Glutamatergic neuron (in vitro differentiated cells): ENCODE measurements around the gene CPSF6. TPM values are rescaled to one million over a fixed set of nuclear protein-coding genes. Genes with fewer than 3 reads are reported as not detected.

Source experiments
- DNase-seq: peaks from one replicate; pipeline ENCODE4 v3.0.0; 2022
- H3K27ac Mint-ChIP-seq: one replicate; pipeline ENCODE4 v1.8.0; 2020; ENCODE audit warnings: mild to moderate bottlenecking, mixed read lengths, inconsistent platforms; ENCODE audit not compliant: unreplicated experiment
- H3K27me3 Mint-ChIP-seq: one replicate; pipeline ENCODE4 v1.8.0; 2020; ENCODE audit warnings: mild to moderate bottlenecking, moderate library complexity, mixed read lengths, inconsistent platforms; ENCODE audit not compliant: unreplicated experiment
- H3K36me3 Mint-ChIP-seq: one replicate; pipeline ENCODE4 v1.8.0; 2020; ENCODE audit warnings: mild to moderate bottlenecking, mixed read lengths, inconsistent platforms; ENCODE audit not compliant: unreplicated experiment
- H3K4me1 Mint-ChIP-seq: one replicate; pipeline ENCODE4 v1.8.0; 2020; ENCODE audit warnings: mild to moderate bottlenecking, low read depth, mixed read lengths, inconsistent platforms; ENCODE audit not compliant: unreplicated experiment
- H3K4me3 Mint-ChIP-seq: one replicate; pipeline ENCODE4 v1.8.0; 2020; ENCODE audit warnings: mild to moderate bottlenecking, mixed read lengths, inconsistent platforms; ENCODE audit not compliant: unreplicated experiment
- H3K9me3 Mint-ChIP-seq: one replicate; pipeline ENCODE4 v1.8.0; 2020; ENCODE audit warnings: mild to moderate bottlenecking, moderate library complexity, mixed read lengths, inconsistent platforms; ENCODE audit not compliant: unreplicated experiment
- total RNA-seq: library from RNA; stranded (reverse); fragmentation: NEBNext Ultra II Directional; extraction: Animal tissue kit (Norgen Biotek cat#: 25700); gene quantifications from one replicate; pipeline ENCODE4 v1.2.1, GENCODE V29; 2021; ENCODE audit not compliant: unreplicated experiment
- TF ChIP-seq, protein P1 (sequence below): fragments of 200-600 bp; sonication (generic); IDR thresholded peaks from one replicate; pipeline ENCODE4 v1.5.0; 2021; ENCODE audit not compliant: partially characterized antibody, unreplicated experiment

Gene CPSF6
- total RNA-seq, 1 donor from 2014 or later, result 167 TPM

DNA sequence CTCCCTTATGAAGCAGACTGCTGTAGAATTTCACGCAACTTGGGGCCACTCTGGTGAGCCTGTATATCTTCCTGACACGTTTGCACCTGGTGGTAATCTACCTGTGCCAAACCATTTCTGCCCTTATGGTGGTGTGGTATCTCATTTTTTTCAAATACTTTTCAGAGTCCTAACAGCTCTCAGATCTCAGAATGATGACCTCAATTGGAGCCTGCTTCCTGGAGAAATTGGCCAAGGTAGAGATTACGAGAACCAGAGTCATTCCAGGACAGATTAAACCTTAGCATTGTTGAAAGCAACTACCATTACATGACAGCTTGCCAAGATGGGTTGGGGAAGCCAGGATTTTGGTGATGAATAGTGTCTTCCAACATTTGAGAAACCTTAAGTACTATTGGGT, 48.2 kb downstream of the CPSF6 start:
- Mint-ChIP-seq H3K9me3 (peaks cover 1% of the 10 kb centered on the region), H3K4me3 (no peak overlapping the region), H3K4me1 (no peaks in the 10 kb centered on the region), H3K27ac (no peak overlapping the region), H3K27me3 (no peaks in the 10 kb centered on the region), H3K36me3 (no peaks in the 10 kb centered on the region)
- TF ChIP-seq, protein P1, sequence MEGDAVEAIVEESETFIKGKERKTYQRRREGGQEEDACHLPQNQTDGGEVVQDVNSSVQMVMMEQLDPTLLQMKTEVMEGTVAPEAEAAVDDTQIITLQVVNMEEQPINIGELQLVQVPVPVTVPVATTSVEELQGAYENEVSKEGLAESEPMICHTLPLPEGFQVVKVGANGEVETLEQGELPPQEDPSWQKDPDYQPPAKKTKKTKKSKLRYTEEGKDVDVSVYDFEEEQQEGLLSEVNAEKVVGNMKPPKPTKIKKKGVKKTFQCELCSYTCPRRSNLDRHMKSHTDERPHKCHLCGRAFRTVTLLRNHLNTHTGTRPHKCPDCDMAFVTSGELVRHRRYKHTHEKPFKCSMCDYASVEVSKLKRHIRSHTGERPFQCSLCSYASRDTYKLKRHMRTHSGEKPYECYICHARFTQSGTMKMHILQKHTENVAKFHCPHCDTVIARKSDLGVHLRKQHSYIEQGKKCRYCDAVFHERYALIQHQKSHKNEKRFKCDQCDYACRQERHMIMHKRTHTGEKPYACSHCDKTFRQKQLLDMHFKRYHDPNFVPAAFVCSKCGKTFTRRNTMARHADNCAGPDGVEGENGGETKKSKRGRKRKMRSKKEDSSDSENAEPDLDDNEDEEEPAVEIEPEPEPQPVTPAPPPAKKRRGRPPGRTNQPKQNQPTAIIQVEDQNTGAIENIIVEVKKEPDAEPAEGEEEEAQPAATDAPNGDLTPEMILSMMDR, result no peak
- no peak for DNase-seq

DNA sequence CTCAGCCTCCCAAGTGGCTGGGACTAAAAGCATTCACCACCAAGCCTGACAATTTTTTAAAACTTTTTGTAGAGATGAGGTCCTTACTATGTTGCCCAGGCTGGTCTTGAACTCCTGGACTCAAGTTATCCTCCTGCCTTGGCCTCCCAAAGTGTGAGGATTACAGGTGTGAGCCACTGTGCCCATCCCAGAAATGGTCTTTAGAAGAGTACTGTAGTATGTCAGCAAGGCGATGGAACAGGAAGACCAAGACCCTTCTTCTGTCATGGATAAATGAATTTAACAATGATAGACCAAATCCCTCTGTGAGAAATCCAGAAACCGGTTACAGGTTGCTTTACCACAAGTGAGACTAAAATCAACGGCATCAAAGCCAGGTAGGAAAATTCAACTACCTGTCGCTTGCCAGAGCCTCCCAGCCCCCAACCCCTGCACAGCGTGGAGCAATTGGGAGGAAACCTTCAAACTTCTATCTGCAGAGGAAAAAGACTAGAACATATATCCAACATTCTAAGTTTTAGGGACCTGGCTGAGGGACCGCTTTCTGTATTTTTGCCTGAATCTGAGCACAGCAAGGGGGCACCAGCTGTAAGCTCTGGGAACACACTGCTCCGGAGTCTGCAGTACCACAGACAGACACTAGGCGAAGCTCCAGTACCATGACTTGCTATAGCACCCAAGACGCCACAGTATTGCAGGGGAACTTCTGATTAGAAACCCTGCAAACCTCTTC, 51.3 kb downstream of the CPSF6 start:
- Mint-ChIP-seq H3K36me3 (no peaks in the 10 kb centered on the region), H3K4me3 (no peak overlapping the region), H3K4me1 (no peaks in the 10 kb centered on the region), H3K27ac (no peak overlapping the region), H3K9me3 (peaks cover 1% of the 10 kb centered on the region), H3K27me3 (no peaks in the 10 kb centered on the region)
- TF ChIP-seq, protein P1, result peak; percentile 94
- peak; percentile 85 for DNase-seq

DNA sequence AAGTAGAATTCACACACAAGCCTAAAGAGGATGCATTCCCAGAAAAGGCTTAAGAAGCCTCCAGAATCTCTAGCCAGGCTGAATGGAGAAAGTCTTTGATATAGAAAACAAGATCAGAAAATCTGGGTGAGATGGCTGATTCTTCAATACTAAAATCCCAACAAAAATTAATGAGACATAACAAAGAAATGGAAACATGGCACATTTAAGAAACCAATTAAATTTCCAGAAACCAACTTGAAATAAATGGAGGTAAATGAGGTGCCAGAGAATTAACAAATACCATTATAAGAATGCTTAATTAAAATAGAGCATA, 51.9 kb downstream of the CPSF6 start:
- H3K36me3 Mint-ChIP-seq, result no peaks in the 10 kb centered on the region
- TF ChIP-seq, protein P1, result peak; percentile 57
- no peak for DNase-seq
- peaks cover 1% of the 10 kb centered on the region for H3K9me3 Mint-ChIP-seq
- no peak overlapping the region for H3K27ac Mint-ChIP-seq
- H3K4me3 Mint-ChIP-seq, result no peak overlapping the region
- H3K27me3 Mint-ChIP-seq, result no peaks in the 10 kb centered on the region
- no peaks in the 10 kb centered on the region for H3K4me1 Mint-ChIP-seq

DNA sequence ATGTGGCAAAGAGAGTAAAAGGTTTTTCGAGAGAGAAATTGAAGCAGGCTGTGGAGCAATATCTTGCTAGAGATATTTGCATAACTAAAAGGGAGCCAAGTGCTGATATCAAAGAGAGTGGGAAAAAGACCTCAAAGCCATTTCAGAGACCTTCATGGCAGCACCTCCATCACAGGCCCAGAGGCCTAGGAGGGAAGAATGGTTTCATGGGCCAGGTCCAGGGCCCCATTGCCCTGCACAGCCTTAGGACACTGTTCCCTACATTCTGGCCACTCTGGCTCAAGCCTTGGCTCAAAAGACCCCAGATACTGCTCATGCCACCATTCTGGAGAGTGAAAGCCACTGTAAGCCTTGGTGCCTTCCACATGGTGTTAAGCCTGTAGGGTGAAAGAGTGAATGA, 58.8 kb downstream of the CPSF6 start:
- H3K9me3 Mint-ChIP-seq, result peaks cover 4% of the 10 kb centered on the region
- no peak overlapping the region for H3K27ac Mint-ChIP-seq
- TF ChIP-seq, protein P1, result no peak
- H3K27me3 Mint-ChIP-seq, result no peaks in the 10 kb centered on the region
- H3K4me3 Mint-ChIP-seq, result no peak overlapping the region
- DNase-seq, result no peak
- no peaks in the 10 kb centered on the region for H3K4me1 Mint-ChIP-seq
- peaks cover 6% of the 10 kb centered on the region for H3K36me3 Mint-ChIP-seq

DNA sequence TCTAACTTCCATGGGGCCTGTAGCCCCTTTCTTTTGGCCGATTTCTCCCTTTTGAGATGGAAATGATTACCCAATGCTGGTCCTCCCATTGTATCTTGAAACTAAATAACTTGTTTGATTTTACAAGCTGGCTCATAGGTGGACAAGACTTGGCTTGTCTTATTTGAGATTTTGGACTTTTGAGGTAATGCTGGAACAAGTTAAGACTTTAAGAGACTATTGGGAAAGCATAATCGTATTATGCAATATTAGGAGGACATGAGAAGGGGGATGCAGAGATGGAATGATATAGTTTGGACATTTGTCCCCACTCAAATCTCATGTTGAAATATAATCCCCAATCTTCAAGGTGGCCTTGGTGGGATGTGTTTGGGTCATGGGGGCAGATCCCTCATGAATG, 59.6 kb downstream of the CPSF6 start:
- Mint-ChIP-seq H3K4me1 (no peaks in the 10 kb centered on the region), H3K9me3 (peaks cover 4% of the 10 kb centered on the region), H3K27ac (no peak overlapping the region), H3K4me3 (no peak overlapping the region), H3K36me3 (peaks cover 6% of the 10 kb centered on the region), H3K27me3 (no peaks in the 10 kb centered on the region)
- TF ChIP-seq, protein P1, result no peak
- no peak for DNase-seq
